Sigmoid colon (tissue), 7 donors: ENCODE data around the gene STKLD1. TPM values are rescaled to one million over a fixed set of nuclear protein-coding genes. Genes with fewer than 3 reads are reported as not detected.
A peak's percentile ranks its signal among the peaks of the same experiment; 100 is the strongest.
"Not testable (repeated sequence)": the region's sequence is repeated elsewhere in the genome, so short reads cannot be mapped to it uniquely, and the experiment has no call there.

Experiments
- DNase-seq: peaks from one replicate; pipeline ENCODE4 v3.0.0-alpha.2; 2019
- H3K27ac ChIP-seq, 4 donors: fragments of 200-600 bp; sonication (generic); one replicate each; pipeline ENCODE4 v1.5.1; 2016 to 2019; ENCODE audit warnings: mild to moderate bottlenecking in 1 of 4
- H3K27me3 ChIP-seq, 3 donors: fragments of 200-600 bp; sonication (generic); one replicate each; pipeline ENCODE4 v1.5.1; 2019; ENCODE audit warnings: mild to moderate bottlenecking in 1 of 3
- H3K36me3 ChIP-seq, 4 donors: fragments of 200-600 bp; sonication (generic); one replicate each; pipeline ENCODE4 v1.5.1; 2016 to 2019
- H3K4me1 ChIP-seq, 4 donors: fragments of 200-600 bp; sonication (generic); one replicate each; pipeline ENCODE4 v1.5.1; 2017 to 2019
- H3K4me3 ChIP-seq, 4 donors: fragments of 200-600 bp; sonication (generic); one replicate each; pipeline ENCODE4 v1.5.1; 2017 to 2019; ENCODE audit warnings: mild to moderate bottlenecking in 2 of 4, moderate library complexity in 1 of 4
- H3K9me3 ChIP-seq, 4 donors: fragments of 200-600 bp in 3 of 4; sonication (generic) in 3 of 4; one replicate each; pipeline versions ENCODE4 v1.5.1 to v1.6.1; 2013 to 2019
- CTCF ChIP-seq, 4 experiments: fragments of 450-650 bp in 3 of 4; fragments of 200-600 bp in 1 of 4; IDR thresholded peaks; one replicate each; pipeline ENCODE4 v1.5.1; 2016 to 2019; ENCODE audit warnings: antibody characterized with exemption in 4 of 4, mild to moderate bottlenecking in 3 of 4, moderate library complexity in 2 of 4
- EP300 ChIP-seq, 4 donors: sonication (generic); formaldehyde crosslinking; IDR thresholded peaks; one replicate each; pipeline ENCODE4 v1.6.1; 2017; ENCODE audit warnings: antibody characterized with exemption in 4 of 4
- POLR2A ChIP-seq, 2 donors: fragments of 450-650 bp; IDR thresholded peaks; one replicate each; pipeline ENCODE4 v1.6.1; 2016; ENCODE audit warnings: antibody characterized with exemption in 2 of 2, mild to moderate bottlenecking in 2 of 2, moderate library complexity in 2 of 2
- POLR2AphosphoS5 ChIP-seq, 4 donors: sonication (generic); formaldehyde crosslinking; IDR thresholded peaks; one replicate each; pipeline ENCODE4 v1.6.1; 2017; ENCODE audit warnings: antibody characterized with exemption in 4 of 4
- WGBS, 2 donors: extraction: QIAGEN DNeasy Blood & Tissue Kit; methylation state at CpG; one replicate each; pipeline ENCODE4 v1.1.7; 2013; 5-methylcytosine and 5-hydroxymethylcytosine counted together
- intact Hi-C: fragments of 100-400 bp; cut with DNase I; formaldehyde crosslinking; loops from one replicate; pipeline ENCODE4 v1.15.1; 2023
- polyA plus RNA-seq, 3 donors: library from polyadenylated mRNA; stranded (reverse); fragments of 200-250 nt; gene quantifications; one replicate each; pipeline ENCODE4 v1.2.3, GENCODE V29; 2013
- total RNA-seq, 4 donors: library from RNA; depleted of rRNA; stranded (reverse); fragments of >200 nt; gene quantifications; one replicate each; pipeline ENCODE4 v1.1.0, GENCODE V29; 2016
- donor health status: healthy with polysubstance abuse.
- donor health status: Bipolar disorder and iron deficiency.
- donor health status: healthy.

STKLD1 gene
- total RNA-seq (1 to 10 TPM in 2 of 4 donors, under 1 TPM in 1, not detected in 1; 0.49 to 8.3 (median 2.1) TPM), polyA plus RNA-seq (1 to 10 TPM in 2 of 3 donors, under 1 TPM in 1; 0.69 to 1.8 (median 1.2) TPM)

- Histone ChIP-seq H3K4me3 (peak within 1 kb of the TSS; percentile 80 to 99 (median 88)), H3K27ac (peak within 1 kb of the TSS; percentile 93 to 99 (median 94)), H3K36me3 (peaks cover 0 to 13% (median 0%) of the 10 kb centered on the region in 4 donors), H3K27me3 (no peaks in the 10 kb centered on the region), H3K9me3 (no peaks in the 10 kb centered on the region), H3K4me1 (peaks cover 0 to 54% (median 46%) of the 10 kb centered on the region in 4 donors)
- intact Hi-C loops, result loop anchor here (1.0 to 5.0 kb wide), 5 partner anchors 20 to 83 kb away; partner anchors contain the start of genes CACFD1, MED22, REXO4 and RPL7A
- TF ChIP-seq POLR2AphosphoS5 (IDR thresholded peaks at IDR 0.05), result peak; percentile 48 to 83 (median 75)
- no peak for TF ChIP-seq POLR2A (IDR thresholded peaks at IDR 0.05)
- no peak for TF ChIP-seq EP300 (IDR thresholded peaks at IDR 0.05)
- peak in 1 of 4 experiments; percentile 14 for TF ChIP-seq CTCF (IDR thresholded peaks at IDR 0.05)
- peak; percentile 97 for DNase-seq
- WGBS, 2 donors, result 1% methylated on average over 120 of the region's 120 CpGs
These were observed at the start of gene STKLD1, which contains the start of gene SURF4 for GRCh38 chr9:133375724-133376654. TSS of gene STKLD1 (plus strand) at chr9:133376366. CDS start at chr9:133376474, 108 bp downstream. TSS of gene SURF4 (minus strand) at chr9:133376060. CDS start at chr9:133375969, 91 bp downstream.

GRCh38 chr9:133327021-133327420 is 49.1 kb upstream of the STKLD1 start:
- 92 to 94% methylated on average over 6 of the region's 6 CpGs for WGBS, 2 donors
- peaks cover 9 to 24% (median 17%) of the 10 kb centered on the region in 4 donors for H3K36me3 ChIP-seq
- not testable (repeated sequence) for H3K27ac ChIP-seq, H3K4me3 ChIP-seq, H3K27me3 ChIP-seq, H3K9me3 ChIP-seq, H3K4me1 ChIP-seq
- intact Hi-C loops, result loop anchor here (5.0 kb wide), 1 partner anchor 145 kb away; no protein-coding TSS in a partner anchor
- peak; percentile 33 for DNase-seq

- WGBS, 2 donors, result 94 to 97% methylated on average over 10 of the region's 10 CpGs
- Histone ChIP-seq H3K27me3 (no peaks in the 10 kb centered on the region), H3K4me1 (no peaks in the 10 kb centered on the region), H3K4me3 (no peak overlapping the region), H3K36me3 (peaks cover 19 to 33% (median 26%) of the 10 kb centered on the region in 4 donors), H3K9me3 (no peaks in the 10 kb centered on the region), H3K27ac (no peak overlapping the region)
- peak; percentile 50 for DNase-seq
- intact Hi-C loops, result loop anchor here (5.0 kb wide), 1 partner anchor 146 kb away; no protein-coding TSS in a partner anchor
- TF ChIP-seq CTCF (IDR thresholded peaks at IDR 0.05) (no peak), POLR2A (IDR thresholded peaks at IDR 0.05) (no peak), POLR2AphosphoS5 (IDR thresholded peaks at IDR 0.05) (no peak)
These were observed 48.2 kb upstream of the STKLD1 start for GRCh38 chr9:133327834-133328484.

- intact Hi-C loops, result loop anchor here (5.0 to 10.0 kb wide), 2 partner anchors 147 to 305 kb away; no protein-coding TSS in a partner anchor
- not testable (repeated sequence) for H3K27ac ChIP-seq, H3K9me3 ChIP-seq, H3K27me3 ChIP-seq, H3K4me3 ChIP-seq
- Histone ChIP-seq H3K36me3 (peaks cover 34 to 49% (median 37%) of the 10 kb centered on the region in 4 donors), H3K4me1 (peaks cover 0 to 11% (median 7%) of the 10 kb centered on the region in 4 donors)
- TF ChIP-seq CTCF (IDR thresholded peaks at IDR 0.05), result peak; percentile 12 to 55 (median 34)
- peak in 1 of 4 donors; percentile 12 for TF ChIP-seq POLR2AphosphoS5 (IDR thresholded peaks at IDR 0.05)
- 49 to 61% methylated on average over 21 of the region's 21 CpGs for WGBS, 2 donors
- peak; percentile 64 for DNase-seq
These were observed 46.6 kb upstream of the STKLD1 start for GRCh38 chr9:133329306-133330156.
